ENCODE measurements around the gene TEX13B. TPM values are rescaled to one million over a fixed set of nuclear protein-coding genes. Genes with fewer than 3 reads are reported as not detected.
A peak's percentile ranks its signal among the peaks of the same experiment; 100 is the strongest.
"Not testable (repeated sequence)": the region's sequence is repeated elsewhere in the genome, so short reads cannot be mapped to it uniquely, and the experiment has no call there.

The TEX13B gene
- total and polyA plus RNA-seq, 5 donors from 2014 or later = not detected

DNA sequence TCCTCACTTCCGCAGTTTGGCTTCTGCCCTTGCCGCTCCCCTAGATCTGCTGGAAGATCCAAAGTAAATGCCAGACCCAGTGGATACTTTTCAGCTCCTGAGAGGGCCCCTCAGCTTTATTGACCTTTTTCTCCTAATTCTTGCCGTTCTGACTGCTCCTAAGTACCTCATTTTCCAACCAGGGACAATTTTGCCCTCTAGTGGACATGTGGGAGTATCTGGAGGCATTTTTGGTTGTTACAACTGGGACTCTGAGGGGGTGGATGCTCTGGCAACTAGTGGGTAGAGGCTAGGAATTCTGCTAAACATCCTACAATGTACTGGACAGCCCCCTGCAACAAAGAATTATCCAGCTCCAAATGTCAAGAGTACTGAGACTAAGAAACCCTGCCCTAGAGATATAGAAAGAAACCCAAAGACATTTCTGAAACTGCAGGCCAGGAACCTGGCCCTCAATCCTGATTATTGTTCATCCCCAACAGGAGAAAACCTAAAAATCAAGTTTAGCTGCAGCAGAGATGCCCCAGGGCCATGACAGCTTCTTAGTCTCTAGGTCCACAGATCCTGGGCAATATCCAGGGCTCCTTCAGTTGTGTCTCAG is 3.4 kb downstream of the TEX13B start:
- Histone ChIP-seq H3K4me1 (ENCODE audit: control insufficient read depth, insufficient read depth, low read length, poor library complexity, severe bottlenecking) (no peaks in the 10 kb centered on the region), H3K9me3 (ENCODE audit: control insufficient read depth in 2 of 2, low read length in 2 of 2) (no peaks in the 10 kb centered on the region), H3K4me3 (ENCODE audit: low read depth, low read length) (no peak overlapping the region), H3K27me3 (ENCODE audit: control insufficient read depth, insufficient read depth, low read length) (no peaks in the 10 kb centered on the region), H3K27ac (ENCODE audit: insufficient read depth, low read length, poor library complexity, severe bottlenecking) (no peak overlapping the region), H3K36me3 (ENCODE audit: control insufficient read depth, insufficient read depth, low read length) (no peaks in the 10 kb centered on the region)
- Mint-ChIP-seq H3K27ac (no peak overlapping the region), H3K36me3 (no peaks in the 10 kb centered on the region), H3K9me3 (peaks cover 0 to 2% (median 0%) of the 10 kb centered on the region in 7 donors), H3K27me3 (peaks cover 4% of the 10 kb centered on the region), H3K4me3 (no peak overlapping the region), H3K4me1 (peaks cover 0 to 8% (median 0%) of the 10 kb centered on the region in 4 donors)
- peak in 1 of 3 donors; percentile 22 for DNase-seq
- no peak for ATAC-seq (ENCODE audit: low read depth in 2 of 2)

DNA sequence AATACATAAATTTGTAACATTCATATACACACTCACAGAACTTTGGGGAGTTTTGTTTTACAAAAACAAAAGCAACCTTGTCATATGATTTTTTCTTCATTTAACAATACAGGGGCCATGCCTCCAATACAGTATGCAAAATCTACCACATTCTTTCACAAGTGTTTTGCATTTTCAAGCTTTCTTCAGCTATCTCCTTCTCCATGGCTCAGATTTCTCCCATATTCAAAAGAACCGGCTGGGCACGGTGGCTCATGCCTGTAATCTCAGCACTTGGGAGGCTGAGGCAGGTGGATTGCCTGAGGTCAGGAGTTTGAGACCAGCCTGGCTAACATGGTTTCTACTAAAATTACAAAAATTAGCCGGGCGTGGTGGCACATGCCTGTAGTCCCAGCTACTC is 4.1 kb downstream of the TEX13B start:
- Mint-ChIP-seq H3K4me3 (no peak overlapping the region), H3K27me3 (peaks cover 4% of the 10 kb centered on the region), H3K9me3 (peaks cover 0 to 2% (median 0%) of the 10 kb centered on the region in 7 donors), H3K27ac (no peak overlapping the region), H3K4me1 (peaks cover 0 to 8% (median 0%) of the 10 kb centered on the region in 4 donors), H3K36me3 (no peaks in the 10 kb centered on the region)
- Histone ChIP-seq H3K4me3 (ENCODE audit: low read depth, low read length) (no peak overlapping the region), H3K36me3 (ENCODE audit: control insufficient read depth, insufficient read depth, low read length) (no peaks in the 10 kb centered on the region), H3K27me3 (ENCODE audit: control insufficient read depth, insufficient read depth, low read length) (no peaks in the 10 kb centered on the region), H3K9me3 (ENCODE audit: control insufficient read depth in 2 of 2, low read length in 2 of 2) (no peaks in the 10 kb centered on the region), H3K4me1 (ENCODE audit: control insufficient read depth, insufficient read depth, low read length, poor library complexity, severe bottlenecking) (no peaks in the 10 kb centered on the region), H3K27ac (ENCODE audit: insufficient read depth, low read length, poor library complexity, severe bottlenecking) (no peak overlapping the region)
- ATAC-seq (ENCODE audit: low read depth in 2 of 2) (no peak), DNase-seq (no peak)

DNA sequence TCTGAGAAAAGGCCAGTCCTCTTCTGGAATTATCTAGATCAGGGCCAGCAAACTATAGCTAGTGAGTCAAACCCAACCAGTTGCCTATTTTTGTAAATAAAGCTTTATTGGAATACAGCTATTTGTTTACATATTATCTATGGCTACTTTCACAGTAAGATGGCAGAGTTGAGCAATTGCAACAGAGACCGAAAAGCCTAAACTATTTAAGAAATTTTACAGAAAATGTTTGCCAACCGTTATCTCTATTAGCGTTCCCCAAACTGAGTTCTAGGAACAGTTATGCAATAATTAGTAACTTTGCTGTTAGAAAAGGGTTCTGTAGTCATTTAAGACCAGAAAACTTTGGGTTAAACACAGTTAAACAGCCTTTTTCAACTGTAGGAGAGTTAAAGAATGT is 10.5 kb downstream of the TEX13B start:
- H3K36me3 Mint-ChIP-seq = no peaks in the 10 kb centered on the region
- Histone ChIP-seq H3K27ac (ENCODE audit: insufficient read depth, low read length, poor library complexity, severe bottlenecking) (no peak overlapping the region), H3K4me1 (ENCODE audit: control insufficient read depth, insufficient read depth, low read length, poor library complexity, severe bottlenecking) (no peaks in the 10 kb centered on the region), H3K4me3 (ENCODE audit: low read depth, low read length) (no peak overlapping the region), H3K9me3 (ENCODE audit: control insufficient read depth in 2 of 2, low read length in 2 of 2) (no peaks in the 10 kb centered on the region), H3K27me3 (ENCODE audit: control insufficient read depth, insufficient read depth, low read length) (no peaks in the 10 kb centered on the region), H3K36me3 (ENCODE audit: control insufficient read depth, insufficient read depth, low read length) (no peaks in the 10 kb centered on the region)
- no peak overlapping the region for H3K4me3 Mint-ChIP-seq
- ATAC-seq (ENCODE audit: low read depth in 2 of 2) (no peak), DNase-seq (no peak)
- H3K27ac Mint-ChIP-seq = no peak overlapping the region
- H3K4me1 Mint-ChIP-seq = no peaks in the 10 kb centered on the region
- peaks cover 0 to 4% (median 2%) of the 10 kb centered on the region in 7 donors for H3K9me3 Mint-ChIP-seq
- H3K27me3 Mint-ChIP-seq = peaks cover 4% of the 10 kb centered on the region

DNA sequence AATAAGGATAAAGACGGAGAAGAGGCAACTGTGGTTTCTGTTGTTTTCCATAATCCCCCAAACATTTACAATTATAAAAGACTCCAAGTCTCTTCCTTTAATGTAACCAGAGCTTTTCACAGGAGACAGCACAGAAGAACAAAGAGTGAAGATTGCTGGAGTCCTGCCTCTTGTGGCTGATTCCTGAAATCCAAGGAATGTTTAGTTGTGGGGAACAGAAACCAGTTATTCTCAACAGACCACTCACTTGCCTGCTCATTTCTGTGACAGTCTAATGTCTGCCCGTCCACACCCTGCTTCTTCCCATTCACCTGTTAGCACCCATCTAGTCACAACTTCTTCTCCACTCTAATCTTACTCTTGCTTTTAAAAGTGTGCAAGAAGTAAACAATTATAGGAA is 12.1 kb downstream of the TEX13B start:
- no peaks in the 10 kb centered on the region for H3K27me3 Mint-ChIP-seq
- H3K4me1 ChIP-seq (ENCODE audit: control insufficient read depth, insufficient read depth, low read length, poor library complexity, severe bottlenecking) = no peaks in the 10 kb centered on the region
- DNase-seq = no peak
- H3K27ac ChIP-seq (ENCODE audit: insufficient read depth, low read length, poor library complexity, severe bottlenecking) = no peak overlapping the region
- no peak overlapping the region for H3K4me3 ChIP-seq (ENCODE audit: low read depth, low read length)
- H3K27me3 ChIP-seq (ENCODE audit: control insufficient read depth, insufficient read depth, low read length) = no peaks in the 10 kb centered on the region
- peaks cover 0 to 4% (median 2%) of the 10 kb centered on the region in 7 donors for H3K9me3 Mint-ChIP-seq
- H3K9me3 ChIP-seq (ENCODE audit: control insufficient read depth in 2 of 2, low read length in 2 of 2) = no peaks in the 10 kb centered on the region
- H3K27ac Mint-ChIP-seq = no peak overlapping the region
- ATAC-seq (ENCODE audit: low read depth in 2 of 2) = no peak
- no peaks in the 10 kb centered on the region for H3K36me3 ChIP-seq (ENCODE audit: control insufficient read depth, insufficient read depth, low read length)
- H3K36me3 Mint-ChIP-seq = no peaks in the 10 kb centered on the region
- no peak overlapping the region for H3K4me3 Mint-ChIP-seq
- no peaks in the 10 kb centered on the region for H3K4me1 Mint-ChIP-seq

DNA sequence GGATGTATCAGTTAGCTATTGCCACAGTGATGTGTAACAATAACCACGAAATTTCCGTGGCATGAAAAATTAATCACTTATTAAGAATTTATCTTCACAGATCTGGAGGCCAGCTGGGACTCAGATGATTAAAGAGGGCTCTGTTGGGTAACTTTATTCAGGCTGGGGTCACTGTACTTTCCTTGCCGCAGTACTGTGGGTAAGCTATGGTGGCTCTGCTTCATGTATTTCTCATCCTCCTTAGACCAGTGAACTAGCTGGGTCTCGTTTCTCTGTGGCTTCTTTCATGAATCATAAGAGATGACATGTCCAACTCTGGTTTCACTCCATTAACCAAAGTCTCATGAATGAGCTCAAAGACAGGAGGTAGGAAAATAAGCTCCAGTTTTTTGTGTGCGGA is 13.5 kb downstream of the TEX13B start:
- Mint-ChIP-seq H3K9me3 (peaks cover 0 to 5% (median 2%) of the 10 kb centered on the region in 7 donors), H3K27ac (no peak overlapping the region), H3K36me3 (no peaks in the 10 kb centered on the region), H3K27me3 (peaks cover under 1% of the 10 kb centered on the region), H3K4me1 (no peaks in the 10 kb centered on the region), H3K4me3 (no peak overlapping the region)
- Histone ChIP-seq H3K4me3 (ENCODE audit: low read depth, low read length) (no peak overlapping the region), H3K36me3 (ENCODE audit: control insufficient read depth, insufficient read depth, low read length) (no peaks in the 10 kb centered on the region), H3K27me3 (ENCODE audit: control insufficient read depth, insufficient read depth, low read length) (no peaks in the 10 kb centered on the region), H3K9me3 (ENCODE audit: control insufficient read depth in 2 of 2, low read length in 2 of 2) (no peaks in the 10 kb centered on the region), H3K4me1 (ENCODE audit: control insufficient read depth, insufficient read depth, low read length, poor library complexity, severe bottlenecking) (no peaks in the 10 kb centered on the region), H3K27ac (ENCODE audit: insufficient read depth, low read length, poor library complexity, severe bottlenecking) (no peak overlapping the region)
- ATAC-seq (ENCODE audit: low read depth in 2 of 2) = no peak
- no peak for DNase-seq

DNA sequence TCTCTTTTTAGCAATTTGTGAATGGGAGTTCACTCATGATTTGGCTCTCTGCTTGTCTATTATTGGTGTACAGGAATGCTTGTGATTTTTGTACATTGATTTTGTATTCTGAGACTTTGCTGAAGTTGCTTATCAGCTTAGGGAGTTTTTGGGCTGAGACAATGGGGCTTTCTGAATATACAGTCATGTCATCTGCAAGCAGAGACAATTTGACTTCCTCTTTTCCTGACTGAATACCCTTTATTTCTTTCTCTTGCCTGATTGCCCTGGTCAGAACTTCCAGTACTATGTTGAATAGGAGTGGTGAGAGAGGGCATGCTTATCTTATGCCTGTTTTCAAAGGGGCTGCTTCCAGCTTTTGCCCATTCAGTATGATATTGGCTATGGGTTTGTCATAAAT is 26.8 kb downstream of the TEX13B start:
- not testable (repeated sequence) for H3K4me3 Mint-ChIP-seq; H3K27ac ChIP-seq (ENCODE audit: insufficient read depth, low read length, poor library complexity, severe bottlenecking); H3K4me1 Mint-ChIP-seq; H3K27ac Mint-ChIP-seq; H3K27me3 ChIP-seq (ENCODE audit: control insufficient read depth, insufficient read depth, low read length); H3K9me3 ChIP-seq (ENCODE audit: control insufficient read depth in 2 of 2, low read length in 2 of 2); H3K27me3 Mint-ChIP-seq; H3K9me3 Mint-ChIP-seq; H3K36me3 Mint-ChIP-seq; H3K36me3 ChIP-seq (ENCODE audit: control insufficient read depth, insufficient read depth, low read length); H3K4me3 ChIP-seq (ENCODE audit: low read depth, low read length); H3K4me1 ChIP-seq (ENCODE audit: control insufficient read depth, insufficient read depth, low read length, poor library complexity, severe bottlenecking); DNase-seq; ATAC-seq (ENCODE audit: low read depth in 2 of 2)

DNA sequence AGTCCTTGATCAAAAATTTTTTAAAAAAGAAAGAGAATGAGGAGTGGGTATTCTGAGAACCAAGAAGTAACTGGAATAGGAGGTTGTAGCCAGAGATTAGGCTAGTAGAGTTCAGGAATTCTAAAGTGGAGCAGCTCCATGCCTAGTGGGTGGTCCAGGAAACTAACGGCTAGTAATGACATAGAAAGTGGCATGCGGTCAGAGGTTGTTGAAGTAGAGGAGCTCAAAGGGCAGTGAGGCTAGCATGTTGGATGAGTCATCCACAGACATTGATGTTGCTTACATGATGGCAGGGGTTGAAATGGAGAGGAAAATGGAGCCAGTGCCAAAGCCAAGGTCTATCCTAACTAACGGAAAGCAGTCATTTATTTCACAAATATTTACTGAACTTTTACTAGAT is 42.1 kb downstream of the TEX13B start:
- Histone ChIP-seq H3K4me1 (ENCODE audit: control insufficient read depth, insufficient read depth, low read length, poor library complexity, severe bottlenecking) (no peaks in the 10 kb centered on the region), H3K27ac (ENCODE audit: insufficient read depth, low read length, poor library complexity, severe bottlenecking) (no peak overlapping the region), H3K4me3 (ENCODE audit: low read depth, low read length) (no peak overlapping the region), H3K27me3 (ENCODE audit: control insufficient read depth, insufficient read depth, low read length) (no peaks in the 10 kb centered on the region), H3K9me3 (ENCODE audit: control insufficient read depth in 2 of 2, low read length in 2 of 2) (no peaks in the 10 kb centered on the region), H3K36me3 (ENCODE audit: control insufficient read depth, insufficient read depth, low read length) (no peaks in the 10 kb centered on the region)
- H3K4me3 Mint-ChIP-seq = no peak overlapping the region
- ATAC-seq (ENCODE audit: low read depth in 2 of 2) (no peak), DNase-seq (no peak)
- H3K4me1 Mint-ChIP-seq = no peaks in the 10 kb centered on the region
- H3K9me3 Mint-ChIP-seq = peaks cover 0 to 5% (median 0%) of the 10 kb centered on the region in 7 donors
- H3K27me3 Mint-ChIP-seq = peaks cover 16% of the 10 kb centered on the region
- H3K27ac Mint-ChIP-seq = no peak overlapping the region
- no peaks in the 10 kb centered on the region for H3K36me3 Mint-ChIP-seq

DNA sequence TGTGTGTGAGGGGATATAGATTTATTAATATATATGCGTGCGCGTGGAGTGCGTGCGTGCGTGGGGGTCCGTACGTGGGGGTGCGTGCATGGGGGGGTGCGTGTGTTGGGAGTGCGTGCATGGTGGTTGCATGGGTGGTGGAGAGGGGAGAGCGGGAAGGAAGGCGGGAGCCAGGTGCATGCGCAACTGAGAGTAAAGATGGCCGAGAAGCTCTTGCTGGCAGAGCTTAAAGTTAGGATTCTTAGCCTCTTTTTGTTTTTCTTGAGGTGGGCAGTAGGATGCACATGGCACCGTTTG is 45.8 kb downstream of the TEX13B start:
- Histone ChIP-seq H3K27me3 (ENCODE audit: control insufficient read depth, insufficient read depth, low read length) (no peaks in the 10 kb centered on the region), H3K4me1 (ENCODE audit: control insufficient read depth, insufficient read depth, low read length, poor library complexity, severe bottlenecking) (no peaks in the 10 kb centered on the region), H3K4me3 (ENCODE audit: low read depth, low read length) (no peak overlapping the region), H3K27ac (ENCODE audit: insufficient read depth, low read length, poor library complexity, severe bottlenecking) (no peak overlapping the region), H3K36me3 (ENCODE audit: control insufficient read depth, insufficient read depth, low read length) (no peaks in the 10 kb centered on the region), H3K9me3 (ENCODE audit: control insufficient read depth in 2 of 2, low read length in 2 of 2) (no peaks in the 10 kb centered on the region)
- Mint-ChIP-seq H3K27me3 (peaks cover 16% of the 10 kb centered on the region), H3K36me3 (no peaks in the 10 kb centered on the region), H3K4me1 (no peaks in the 10 kb centered on the region), H3K4me3 (no peak overlapping the region), H3K9me3 (peaks cover 0 to 3% (median 0%) of the 10 kb centered on the region in 7 donors), H3K27ac (no peak overlapping the region)
- DNase-seq (no peak), ATAC-seq (ENCODE audit: low read depth in 2 of 2) (no peak)

Data from CD4-positive, CD25-positive, alpha-beta regulatory T cell (primary cell).